ENCODE measurements around the gene C19orf85. TPM values are rescaled to one million over a fixed set of nuclear protein-coding genes. Genes with fewer than 3 reads are reported as not detected.

The C19orf85 gene
- total RNA-seq, 1 donor from 2014 or later, result 3.9 TPM

GRCh38 chr19:55478364-55478763 is 13.8 kb upstream of the C19orf85 start:
- no peak for DNase-seq (ENCODE audit: low spot score)

DNA sequence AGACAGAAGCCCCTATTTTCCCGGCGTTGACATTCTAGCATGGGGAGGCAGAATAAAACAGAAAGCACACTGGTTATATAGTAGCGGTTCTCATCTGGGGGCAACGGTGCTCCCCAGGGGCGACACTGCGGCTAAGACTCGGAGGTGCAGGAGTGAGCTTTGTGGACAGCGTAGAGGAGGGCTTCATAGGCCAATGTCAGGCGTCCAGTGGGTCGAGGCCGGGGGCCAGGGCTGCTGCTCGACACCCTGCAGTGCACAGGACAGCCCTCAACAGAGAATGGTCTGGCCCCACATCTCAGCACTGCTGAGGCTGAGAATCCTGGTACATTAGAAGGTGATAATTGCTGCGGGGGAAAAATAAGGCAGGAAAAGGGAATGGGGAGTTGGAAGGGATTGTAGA is 13.4 kb upstream of the C19orf85 start:
- DNase-seq (ENCODE audit: low spot score), result no peak

GRCh38 chr19:55476100-55476775 is 11.7 kb upstream of the C19orf85 start, which contains the start of gene ZNF628:
Gene ZNF628, plus strand, starts transcription at chr19:55476617. Its CDS starts 3,294 bp downstream, at chr19:55479911.
- DNase-seq (ENCODE audit: low spot score), result peak; percentile 99

- DNase-seq (ENCODE audit: low spot score), result no peak
Observed at GRCh38 chr19:55474269-55475265, 10.0 kb upstream of the C19orf85 start.

DNA sequence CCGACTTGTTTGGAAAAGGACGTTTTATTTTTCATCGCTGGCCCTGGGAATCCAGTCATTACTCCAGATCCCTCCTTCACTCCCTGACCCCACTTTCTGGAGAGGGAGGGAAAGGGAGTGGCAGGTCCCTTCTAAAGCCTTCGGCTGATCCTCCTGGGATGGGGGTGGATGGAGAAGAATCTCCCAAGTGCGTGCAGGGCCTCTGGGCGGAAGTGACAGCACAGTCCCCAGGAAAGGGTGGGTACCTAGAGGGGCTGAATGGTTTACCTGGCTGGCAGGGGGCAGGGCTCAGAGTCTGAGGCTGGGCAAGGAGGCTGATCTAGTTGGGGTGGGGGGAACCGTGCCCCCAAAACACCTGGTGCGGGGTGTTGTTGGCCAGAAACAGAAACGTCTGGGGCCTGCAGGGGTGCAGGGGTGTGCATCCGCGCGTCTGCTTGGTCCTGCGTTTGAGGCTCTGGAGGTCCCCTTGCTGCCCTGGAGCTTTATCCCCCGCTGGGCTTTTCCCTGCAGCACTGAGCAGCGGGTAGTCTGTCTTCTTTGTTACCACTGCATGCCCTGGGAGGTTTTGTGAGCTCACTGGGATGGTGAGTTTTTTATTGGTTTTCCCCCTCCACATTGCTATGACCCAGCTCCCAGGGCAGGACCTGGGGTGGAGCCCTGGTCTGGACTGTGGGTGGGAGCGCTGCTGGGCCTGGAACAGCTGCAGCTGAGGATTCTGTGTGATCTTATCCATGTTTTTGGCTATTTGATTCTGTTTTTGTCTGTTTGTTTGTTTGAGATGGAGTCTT is 8.9 kb upstream of the C19orf85 start:
- peak; percentile 38 for DNase-seq (ENCODE audit: low spot score)

DNA sequence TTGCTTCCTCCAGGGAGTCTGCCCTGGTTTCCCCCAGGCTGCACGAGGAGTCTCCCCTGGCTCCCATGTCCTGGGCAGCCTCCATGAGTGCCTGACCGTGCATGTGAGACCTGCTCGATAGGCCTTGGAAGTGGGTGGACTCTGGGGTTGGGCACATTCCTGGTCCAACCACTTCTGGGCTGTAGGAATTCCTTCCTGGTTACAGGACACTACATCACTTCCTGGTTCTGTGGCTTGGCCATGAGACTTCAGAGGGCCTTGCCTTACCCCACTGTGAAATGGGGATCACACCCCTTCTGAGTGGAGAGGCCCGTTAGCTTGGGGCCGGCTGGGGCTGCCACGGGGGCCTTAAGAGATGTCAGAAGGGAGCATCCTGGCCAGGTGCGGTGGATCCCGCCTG is 7.9 kb upstream of the C19orf85 start:
- no peak for DNase-seq (ENCODE audit: low spot score)

- no peak for DNase-seq (ENCODE audit: low spot score)
Observed at GRCh38 chr19:55471266-55471665, 6.7 kb upstream of the C19orf85 start.

GRCh38 chr19:55468054-55468393 is 3.5 kb upstream of the C19orf85 start:
- no peak for DNase-seq (ENCODE audit: low spot score)

DNA sequence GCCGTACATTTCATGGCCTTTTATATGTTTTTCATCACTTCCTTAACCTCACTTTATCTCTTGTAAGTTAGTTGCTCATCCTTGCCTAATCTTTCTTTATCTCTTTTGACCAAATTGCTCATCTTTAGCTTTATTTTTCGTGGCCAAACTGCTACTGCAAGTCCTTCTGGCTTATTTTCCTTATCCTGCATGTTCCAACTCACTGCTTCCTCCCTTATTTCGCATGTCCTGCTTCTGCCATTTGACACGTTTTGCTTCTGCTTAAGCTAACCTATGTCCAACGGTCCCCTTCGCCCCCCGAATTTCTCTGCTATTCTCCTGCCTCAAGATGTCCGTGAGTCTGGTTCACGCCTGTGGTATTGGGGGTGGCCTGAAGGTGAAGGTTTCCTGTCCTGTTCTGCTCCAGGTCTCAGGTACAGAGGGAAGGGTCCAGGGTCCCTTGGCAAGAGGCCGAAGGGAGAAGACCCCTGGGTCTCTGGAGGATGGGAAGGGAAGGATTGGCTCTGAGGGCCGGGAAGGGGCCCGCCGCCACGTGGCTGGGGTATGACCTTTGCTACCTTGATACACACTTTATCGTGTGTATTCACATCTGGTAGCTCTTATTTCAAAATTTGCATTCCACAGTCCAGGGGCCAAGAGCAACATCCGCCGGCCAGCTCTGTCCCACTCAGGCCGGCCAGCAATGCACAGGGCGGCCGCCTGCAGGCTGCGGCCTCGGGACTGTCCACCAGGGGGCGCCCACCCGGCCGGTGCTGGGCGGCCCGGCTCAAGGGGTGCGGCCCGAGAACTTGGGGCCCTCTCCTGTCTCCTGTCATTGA is 2.9 kb upstream of the C19orf85 start:
- peak; percentile 46 for DNase-seq (ENCODE audit: low spot score)

DNA sequence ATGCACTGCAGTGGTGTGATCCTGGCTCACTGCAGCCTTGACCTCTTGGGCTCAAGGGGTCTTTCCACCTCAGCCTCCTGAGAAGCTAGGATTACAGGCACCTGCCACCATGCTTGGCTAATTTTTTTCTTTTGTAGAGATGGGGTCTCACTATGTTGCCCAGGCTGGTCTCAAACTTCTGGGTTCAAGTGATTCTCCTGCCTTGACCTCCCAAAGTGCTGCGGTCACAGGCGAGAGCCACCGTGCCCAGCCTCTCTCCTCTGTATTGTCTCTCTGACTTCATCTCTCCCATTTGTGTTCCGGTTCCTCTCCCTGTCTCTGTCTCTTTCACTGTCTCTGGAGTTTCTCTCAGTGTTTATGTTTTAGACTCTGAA is 1.7 kb upstream of the C19orf85 start:
- no peak for DNase-seq (ENCODE audit: low spot score)

DNA sequence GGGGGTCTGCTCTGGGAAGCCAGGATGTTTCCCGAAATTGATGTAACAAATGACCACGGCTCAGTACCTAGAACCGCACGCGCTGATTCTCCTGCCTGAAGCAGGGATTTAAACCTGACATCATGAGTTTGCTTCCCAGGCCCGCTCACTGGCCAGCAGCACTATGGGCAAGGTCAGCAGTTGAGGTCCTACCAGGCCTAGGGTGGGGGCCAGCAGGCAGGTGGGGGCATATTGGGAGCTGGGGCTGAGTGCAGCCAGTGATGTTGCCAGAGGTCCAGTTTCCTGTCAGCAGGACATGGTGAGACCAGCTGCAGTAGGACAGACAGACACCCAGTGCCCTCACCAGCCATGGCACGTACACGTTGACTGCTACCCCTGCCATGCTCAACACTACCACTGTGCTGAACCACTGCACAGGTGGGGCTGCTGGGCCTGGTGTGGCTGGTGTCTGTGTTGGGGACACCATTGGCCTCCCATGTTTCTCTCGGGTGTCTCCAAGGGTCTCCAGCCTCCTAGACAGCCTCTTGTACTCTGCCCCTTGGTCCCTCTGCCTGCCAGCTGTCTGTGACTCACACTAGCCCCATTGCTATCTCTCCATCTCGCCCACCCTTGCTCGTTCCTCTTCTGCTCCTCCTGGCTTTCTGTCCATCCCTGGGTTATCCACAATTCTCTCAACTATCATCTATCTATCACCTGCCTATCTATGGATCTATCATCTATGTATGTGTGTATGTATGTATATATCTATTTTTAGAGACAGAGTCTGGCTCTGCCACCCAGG is 1.1 kb upstream of the C19orf85 start:
- no peak for DNase-seq (ENCODE audit: low spot score)

DNA sequence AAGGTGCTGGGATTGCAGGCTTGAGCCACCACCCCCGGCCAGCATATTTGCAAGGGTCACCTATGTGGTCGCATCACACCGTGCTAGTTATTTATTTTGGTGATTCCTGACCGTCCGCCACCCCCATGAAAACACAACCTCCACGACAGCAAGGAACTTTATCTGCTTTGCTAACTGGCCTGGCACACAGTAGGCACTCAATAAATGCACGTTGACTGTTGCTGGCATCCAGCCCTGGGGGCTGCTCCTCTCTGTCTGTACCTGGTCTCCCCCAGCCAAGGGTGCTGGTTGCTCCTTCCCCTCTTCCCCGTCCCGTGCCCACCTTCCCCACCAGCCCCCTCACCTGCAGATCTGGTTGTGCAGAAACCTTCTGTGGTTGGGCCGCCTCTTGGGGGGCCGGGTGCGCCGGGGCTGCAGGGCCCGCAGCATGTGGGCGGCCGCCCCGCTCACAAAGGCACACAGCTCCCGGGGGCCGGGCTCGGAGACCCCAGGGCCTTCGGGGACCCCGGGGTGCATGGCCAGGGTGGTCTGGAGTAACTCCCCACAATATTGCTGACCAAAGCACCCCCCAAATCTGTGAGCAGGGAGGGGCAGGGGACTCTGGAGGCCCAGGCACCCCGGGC is 401 bp downstream of the C19orf85 start:
- DNase-seq (ENCODE audit: low spot score), result no peak

GRCh38 chr19:55463583-55464031 is 944 bp downstream of the C19orf85 start:
- no peak for DNase-seq (ENCODE audit: low spot score)

- DNase-seq (ENCODE audit: low spot score), result no peak
Observed at GRCh38 chr19:55462722-55463121, 1.8 kb downstream of the C19orf85 start.

DNA sequence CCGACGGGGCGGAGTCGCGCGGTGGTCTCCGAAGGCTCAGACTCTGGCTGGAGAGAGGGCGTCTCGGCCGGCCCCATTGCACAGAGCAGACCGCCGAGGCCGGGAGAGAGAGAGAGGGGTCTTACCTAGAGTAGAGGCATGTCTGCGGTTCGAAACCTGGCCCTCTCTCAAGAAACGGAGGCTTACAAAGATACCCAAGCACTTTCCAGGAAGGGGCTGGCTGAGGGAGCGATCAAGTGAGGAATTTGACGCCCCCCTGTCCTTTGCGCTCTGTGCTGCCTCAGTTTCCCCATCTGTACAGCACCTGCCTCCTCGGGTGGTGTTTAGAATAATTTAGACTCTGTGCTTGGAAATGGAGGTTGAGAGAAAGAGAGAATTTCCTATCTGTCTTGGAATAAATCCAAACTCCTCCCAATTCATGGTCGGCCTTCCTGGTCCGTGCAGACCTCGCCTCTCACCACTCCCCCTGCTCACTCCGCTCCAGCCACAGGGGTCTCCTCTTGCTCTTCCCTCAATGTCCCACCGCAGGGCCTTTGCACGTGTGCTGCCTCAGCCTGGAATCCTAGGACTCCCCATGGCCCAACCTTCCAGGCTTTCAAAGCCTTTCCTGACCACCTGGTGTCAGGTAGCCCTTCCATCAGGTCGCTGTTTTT is 2.5 kb downstream of the C19orf85 start:
- DNase-seq (ENCODE audit: low spot score), result peak; percentile 51

GRCh38 chr19:55461259-55461973 is 3.1 kb downstream of the C19orf85 start, which contains the start of gene ISOC2:
Gene ISOC2, minus strand, starts transcription at chr19:55461642. Its CDS starts 5,156 bp downstream, at chr19:55456486.
- peak; percentile 100 for DNase-seq (ENCODE audit: low spot score)

- peak; percentile 92 for DNase-seq (ENCODE audit: low spot score)
Observed at GRCh38 chr19:55460670-55461258, 3.8 kb downstream of the C19orf85 start.
